HepG2 (cell line): ENCODE data around the gene SYNJ2. TPM values are rescaled to one million over a fixed set of nuclear protein-coding genes. Genes with fewer than 3 reads are reported as not detected.

Experiments
- EED ChIP-seq: sonication (generic); formaldehyde crosslinking; IDR thresholded peaks from 2 replicates; pipeline ENCODE4 v1.5.0; 2020; ENCODE audit warnings: mild to moderate bottlenecking, missing genetic modification reagents
- FOXO1 ChIP-seq: sonication (generic); formaldehyde crosslinking; IDR thresholded peaks from 2 replicates; pipeline ENCODE4 v1.4.0; 2020; ENCODE audit warnings: missing genetic modification reagents
- NFATC3 ChIP-seq: sonication (generic); formaldehyde crosslinking; IDR thresholded peaks from 2 replicates; pipeline ENCODE4 v1.5.1; 2020; ENCODE audit warnings: mild to moderate bottlenecking, missing genetic modification reagents
- NFKB2 ChIP-seq: sonication (generic); formaldehyde crosslinking; IDR thresholded peaks from 2 replicates; pipeline ENCODE4 v1.4.0; 2020; ENCODE audit warnings: missing genetic modification reagents, borderline replicate concordance
- SNAPC4 ChIP-seq: sonication (generic); formaldehyde crosslinking; IDR thresholded peaks from 2 replicates; pipeline ENCODE4 v1.4.0; 2020; ENCODE audit warnings: mild to moderate bottlenecking, missing genetic modification reagents
- SUZ12 ChIP-seq: fragments of 150-350 bp; IDR thresholded peaks from 2 replicates; pipeline ENCODE4 v1.6.1; 2014; ENCODE audit warnings: low read depth, low read length
- ZBTB38 ChIP-seq: sonication (generic); formaldehyde crosslinking; IDR thresholded peaks from 2 replicates; pipeline ENCODE4 v1.5.1; 2020; ENCODE audit warnings: mild to moderate bottlenecking, missing genetic modification reagents
- ZNF598 ChIP-seq: sonication (generic); formaldehyde crosslinking; IDR thresholded peaks from 2 replicates; pipeline ENCODE4 v1.5.1; 2020; ENCODE audit warnings: mild to moderate bottlenecking, missing genetic modification reagents, borderline replicate concordance
- ZNF780A ChIP-seq: sonication (generic); formaldehyde crosslinking; IDR thresholded peaks from 2 replicates; pipeline ENCODE4 v1.8.0; 2022; ENCODE audit warnings: mild to moderate bottlenecking, missing genetic modification reagents, moderate library complexity
- ZNF891 ChIP-seq: sonication (generic); formaldehyde crosslinking; IDR thresholded peaks from 2 replicates; pipeline ENCODE4 v1.5.0; 2020; ENCODE audit warnings: mild to moderate bottlenecking, missing genetic modification reagents
- polyA plus RNA-seq, 8 experiments: library from polyadenylated mRNA; depleted of rRNA in 3 of 8; stranded (reverse) in 7 of 8; unstranded in 1 of 8; fragments of >200 nt; fragmentation: Illumina TruSeq in 4 of 8; extraction: Trizol in 4 of 8; gene quantifications; 2 replicates each; pipeline versions ENCODE4 v1.2.1 to v1.2.3, GENCODE V29; 2011 to 2016; ENCODE audit warnings: low read depth in 4 of 8, missing spikeins in 1 of 8, mixed read lengths in 1 of 8; ENCODE audit not compliant: insufficient read depth in 1 of 8
- total RNA-seq, 5 experiments: library from RNA; depleted of rRNA; stranded (reverse); fragments of >200 nt; fragmentation: Illumina TruSeq; extraction: Trizol; gene quantifications; 2 replicates each; pipeline ENCODE4 v1.2.3, GENCODE V29; 2016; ENCODE audit warnings: low read depth in 1 of 5
- TF ChIP-seq, protein P1 (sequence below): sonication (generic); formaldehyde crosslinking; IDR thresholded peaks from 2 replicates; pipeline ENCODE4 v1.5.0; 2020; ENCODE audit warnings: missing genetic modification reagents
- TF ChIP-seq, protein P2 (sequence below): sonication (generic); formaldehyde crosslinking; IDR thresholded peaks from 2 replicates; pipeline ENCODE4 v1.5.1; 2020; ENCODE audit warnings: mild to moderate bottlenecking, missing genetic modification reagents

SYNJ2 gene
- total and polyA plus RNA-seq, 2 of the 13 experiments (the other 11 are each of a cell fraction or from before 2014, with no cell fraction given): 39.1 to 57.6 TPM

DNA sequence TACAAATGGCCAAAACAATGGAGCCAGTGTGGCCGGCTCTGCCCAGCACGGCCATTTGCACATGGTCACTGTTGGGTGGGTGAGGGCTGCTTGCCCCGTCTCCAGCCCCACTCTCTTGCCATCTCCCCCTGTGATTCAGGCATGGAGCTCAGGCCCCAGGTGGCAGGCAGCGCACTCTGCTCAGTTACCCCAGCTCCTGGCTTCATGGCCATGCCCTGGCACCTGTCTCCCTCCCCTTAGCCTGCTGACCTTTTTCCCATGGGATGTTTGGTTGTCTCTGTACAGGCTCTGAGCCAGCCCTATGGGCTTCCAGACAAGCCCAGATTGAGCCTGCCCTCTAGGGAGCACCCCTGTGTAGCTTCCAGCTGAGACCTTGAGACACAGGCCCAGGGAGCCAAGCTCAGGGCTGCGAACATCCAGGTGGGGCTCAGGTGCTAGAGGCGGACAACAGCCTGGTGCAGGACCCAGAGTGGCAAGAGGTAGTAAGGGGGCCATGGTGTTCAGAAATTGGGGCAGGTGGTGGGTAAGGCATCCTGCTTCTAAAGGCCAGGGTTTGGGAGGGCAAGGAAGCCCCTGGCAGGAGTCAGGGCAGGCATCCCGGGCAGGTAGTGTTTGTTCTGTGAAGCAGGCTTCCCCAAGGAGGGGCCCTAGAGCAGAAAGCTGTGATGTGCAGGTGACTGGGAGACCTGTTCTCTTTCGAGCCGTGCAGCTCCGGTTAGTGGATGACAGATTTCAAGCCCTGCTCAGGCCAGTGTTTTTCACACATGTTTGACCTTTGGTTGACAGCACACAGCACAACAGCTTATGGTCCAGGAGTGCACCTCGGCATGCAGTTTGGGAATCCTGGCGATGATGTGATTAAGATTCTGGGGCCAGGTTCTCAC, 17.7 kb downstream of the SYNJ2 start (continued):
- TF ChIP-seq SNAPC4 (no peak), SUZ12 (no peak), ZNF598 (CRISPR knock-in tag) (0 out of 2 replicates have a peak, but pooled peaks have one; percentile 32), ZNF780A (CRISPR knock-in tag) (no peak), NFKB2 (CRISPR knock-in tag) (no peak), ZNF891 (peak; percentile 83; the same call in 1 of the 2 replicates), EED (CRISPR knock-in tag) (0 out of 2 replicates have a peak, but pooled peaks have one; percentile 18), NFATC3 (CRISPR knock-in tag) (no peak), ZBTB38 (0 out of 2 replicates have a peak, but pooled peaks have one; percentile 70), FOXO1 (CRISPR knock-in tag) (no peak)
- TF ChIP-seq, protein P1, sequence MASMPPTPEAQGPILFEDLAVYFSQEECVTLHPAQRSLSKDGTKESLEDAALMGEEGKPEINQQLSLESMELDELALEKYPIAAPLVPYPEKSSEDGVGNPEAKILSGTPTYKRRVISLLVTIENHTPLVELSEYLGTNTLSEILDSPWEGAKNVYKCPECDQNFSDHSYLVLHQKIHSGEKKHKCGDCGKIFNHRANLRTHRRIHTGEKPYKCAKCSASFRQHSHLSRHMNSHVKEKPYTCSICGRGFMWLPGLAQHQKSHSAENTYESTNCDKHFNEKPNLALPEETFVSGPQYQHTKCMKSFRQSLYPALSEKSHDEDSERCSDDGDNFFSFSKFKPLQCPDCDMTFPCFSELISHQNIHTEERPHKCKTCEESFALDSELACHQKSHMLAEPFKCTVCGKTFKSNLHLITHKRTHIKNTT (CRISPR knock-in tag): no peak
- TF ChIP-seq, protein P2, sequence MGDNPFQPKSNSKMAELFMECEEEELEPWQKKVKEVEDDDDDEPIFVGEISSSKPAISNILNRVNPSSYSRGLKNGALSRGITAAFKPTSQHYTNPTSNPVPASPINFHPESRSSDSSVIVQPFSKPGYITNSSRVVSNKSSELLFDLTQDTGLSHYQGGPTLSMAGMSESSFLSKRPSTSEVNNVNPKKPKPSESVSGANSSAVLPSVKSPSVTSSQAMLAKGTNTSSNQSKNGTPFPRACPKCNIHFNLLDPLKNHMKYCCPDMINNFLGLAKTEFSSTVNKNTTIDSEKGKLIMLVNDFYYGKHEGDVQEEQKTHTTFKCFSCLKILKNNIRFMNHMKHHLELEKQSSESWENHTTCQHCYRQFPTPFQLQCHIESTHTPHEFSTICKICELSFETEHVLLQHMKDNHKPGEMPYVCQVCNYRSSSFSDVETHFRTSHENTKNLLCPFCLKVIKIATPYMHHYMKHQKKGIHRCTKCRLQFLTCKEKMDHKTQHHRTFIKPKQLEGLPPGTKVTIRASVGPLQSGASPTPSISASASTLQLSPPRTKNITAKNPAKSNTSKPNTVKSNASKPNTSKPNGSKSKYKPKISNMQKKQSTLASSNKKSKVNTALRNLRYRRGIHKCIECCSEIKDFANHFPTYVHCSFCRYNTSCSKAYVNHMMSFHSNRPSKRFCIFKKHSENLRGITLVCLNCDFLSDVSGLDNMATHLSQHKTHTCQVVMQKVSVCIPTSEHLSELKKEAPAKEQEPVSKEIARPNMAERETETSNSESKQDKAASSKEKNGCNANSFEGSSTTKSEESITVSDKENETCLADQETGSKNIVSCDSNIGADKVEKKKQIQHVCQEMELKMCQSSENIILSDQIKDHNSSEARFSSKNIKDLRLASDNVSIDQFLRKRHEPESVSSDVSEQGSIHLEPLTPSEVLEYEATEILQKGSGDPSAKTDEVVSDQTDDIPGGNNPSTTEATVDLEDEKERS (CRISPR knock-in tag): no peak
